Stimulated activated CD4-positive, alpha-beta T cell treated with anti-CD3 and anti-CD28 coated beads, Interleukin-15, amount 100 ng/mL, for 1 hour (primary cell): ENCODE results near the gene SEZ6L.

Experiments
- DNase-seq, 2 donors: peaks; one replicate each; pipeline ENCODE4 v3.0.0-alpha.2; 2020; ENCODE audit warnings: low read depth in 1 of 2, low spot score in 1 of 2

SEZ6L gene

GRCh38 chr22:26174280-26174679 is 5.0 kb downstream of the SEZ6L start:
- DNase-seq: no peak

DNA sequence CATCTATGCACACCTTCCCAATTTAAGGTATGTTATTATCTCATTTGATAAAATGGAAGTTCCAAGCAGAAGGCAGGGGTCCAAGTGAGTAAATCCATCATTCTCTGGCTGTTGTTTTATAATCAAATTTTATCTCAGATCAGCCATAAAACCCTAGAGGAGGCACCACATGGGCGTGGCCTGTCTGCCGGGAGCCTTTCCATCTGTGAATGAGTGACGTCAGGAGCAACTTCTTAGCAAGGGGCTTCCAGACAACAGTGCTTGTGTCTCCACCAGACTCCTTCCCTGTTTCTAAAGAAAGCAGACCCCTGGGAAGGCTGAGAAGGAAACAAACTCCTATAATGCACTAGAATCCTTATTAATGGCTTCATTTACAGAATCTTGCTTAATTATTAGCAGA is 13.5 kb downstream of the SEZ6L start:
- no peak for DNase-seq

DNA sequence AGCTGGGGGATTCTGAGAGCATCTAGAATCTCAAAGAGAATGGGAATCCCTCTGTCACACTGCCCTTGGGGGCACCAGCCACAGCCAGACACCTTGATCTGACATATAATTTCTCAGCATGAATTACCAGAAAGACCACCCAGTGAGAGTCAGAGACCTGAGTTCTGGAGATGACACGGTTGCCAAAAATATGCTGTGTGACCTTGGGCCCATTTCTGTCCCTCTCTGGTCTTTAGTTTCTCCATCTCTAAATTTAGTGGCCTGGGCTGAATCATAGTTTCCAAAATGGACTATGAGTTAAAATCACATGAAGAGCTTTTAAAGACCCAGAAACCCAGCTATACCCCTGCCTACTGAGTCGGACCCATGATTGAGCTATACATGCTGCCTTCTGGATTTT is 15.9 kb downstream of the SEZ6L start:
- DNase-seq: no peak

- no peak for DNase-seq
Observed at GRCh38 chr22:26188341-26188740, 19.1 kb downstream of the SEZ6L start.

- no peak for DNase-seq
Observed at GRCh38 chr22:26194313-26194712, 25.1 kb downstream of the SEZ6L start.

DNA sequence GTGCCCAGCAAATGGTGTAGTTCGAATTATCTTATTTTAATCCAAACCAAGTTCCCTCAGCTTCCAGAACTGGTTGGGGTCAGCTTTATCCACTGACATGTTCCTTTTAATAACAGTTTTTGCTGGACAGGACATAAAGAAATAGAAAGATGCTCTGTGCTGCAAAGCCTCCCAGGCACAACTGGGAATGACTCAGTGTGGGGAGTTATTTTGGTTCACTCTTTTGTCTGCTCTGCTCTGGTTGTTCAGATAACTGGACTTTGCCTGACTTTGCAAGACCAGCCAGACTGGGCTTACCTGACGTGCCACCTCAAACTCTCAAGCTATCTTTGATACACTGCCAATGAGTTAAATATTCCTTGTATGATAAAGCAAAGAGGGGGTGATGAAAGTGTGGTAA is 25.6 kb downstream of the SEZ6L start:
- no peak for DNase-seq

- DNase-seq: no peak
Observed at GRCh38 chr22:26196657-26197056, 27.4 kb downstream of the SEZ6L start.

GRCh38 chr22:26197425-26197824 is 28.2 kb downstream of the SEZ6L start:
- DNase-seq: no peak

DNA sequence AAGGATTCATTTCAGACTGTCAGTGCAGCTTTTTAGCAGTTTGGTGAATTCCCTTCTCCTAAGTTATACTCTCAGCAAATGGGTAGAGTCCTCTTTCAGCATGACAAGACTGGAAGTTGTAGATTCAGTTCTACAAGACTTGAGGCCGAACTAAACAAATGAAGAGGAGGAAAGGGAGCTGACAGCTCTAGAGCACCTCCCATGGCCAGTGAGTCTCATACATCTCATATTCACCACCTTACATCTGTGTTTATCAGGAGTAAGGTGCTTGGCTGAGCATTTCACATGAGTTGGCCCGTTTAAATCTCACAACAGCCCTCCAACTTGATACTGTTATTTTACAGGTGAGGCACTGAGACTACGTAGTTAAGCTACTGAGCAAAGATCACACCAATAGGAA is 30.4 kb downstream of the SEZ6L start:
- no peak for DNase-seq

- no peak for DNase-seq
Observed at GRCh38 chr22:26202280-26202924, 33.1 kb downstream of the SEZ6L start.

GRCh38 chr22:26205494-26205893 is 36.2 kb downstream of the SEZ6L start:
- no peak for DNase-seq

DNA sequence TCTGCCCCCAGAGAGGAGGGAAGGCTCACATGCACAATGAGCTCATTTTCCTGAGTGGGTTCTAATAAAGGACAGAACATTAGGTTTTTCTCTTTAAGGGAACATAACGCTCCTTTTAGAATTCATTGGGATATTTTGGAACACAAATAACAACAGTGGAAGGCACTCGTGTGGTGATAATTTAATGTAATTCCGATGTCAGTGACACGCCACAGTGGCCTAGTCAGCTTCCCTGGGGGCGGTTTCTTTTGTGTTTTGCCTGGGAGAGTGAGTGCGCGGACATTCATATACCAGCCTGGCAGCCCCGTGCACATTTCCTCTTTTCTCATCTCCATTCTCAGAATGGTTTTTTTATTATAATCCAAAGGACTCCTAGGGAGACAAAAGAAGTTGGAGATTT is 41.1 kb downstream of the SEZ6L start:
- DNase-seq: no peak

DNA sequence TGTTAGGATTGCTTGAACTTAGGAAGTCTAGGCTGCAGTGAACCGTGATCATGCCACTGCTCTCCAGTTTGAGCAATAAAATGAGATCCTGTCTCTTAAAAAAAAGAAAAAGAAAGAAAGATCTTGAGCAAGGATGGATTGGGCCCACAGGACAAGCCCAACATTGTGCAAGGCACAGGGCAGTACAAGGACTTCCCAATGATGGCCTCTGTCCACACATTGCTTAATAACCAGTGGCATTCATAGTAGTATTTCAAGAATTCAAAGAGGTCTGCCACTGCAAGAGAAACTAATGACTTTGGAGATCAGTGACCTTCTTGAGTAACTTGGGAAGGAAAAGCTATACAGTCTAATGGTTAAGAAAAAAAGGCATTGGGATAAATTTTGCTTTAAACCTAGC is 44.6 kb downstream of the SEZ6L start:
- DNase-seq: no peak

- no peak for DNase-seq
Observed at GRCh38 chr22:26214466-26214865, 45.2 kb downstream of the SEZ6L start.

DNA sequence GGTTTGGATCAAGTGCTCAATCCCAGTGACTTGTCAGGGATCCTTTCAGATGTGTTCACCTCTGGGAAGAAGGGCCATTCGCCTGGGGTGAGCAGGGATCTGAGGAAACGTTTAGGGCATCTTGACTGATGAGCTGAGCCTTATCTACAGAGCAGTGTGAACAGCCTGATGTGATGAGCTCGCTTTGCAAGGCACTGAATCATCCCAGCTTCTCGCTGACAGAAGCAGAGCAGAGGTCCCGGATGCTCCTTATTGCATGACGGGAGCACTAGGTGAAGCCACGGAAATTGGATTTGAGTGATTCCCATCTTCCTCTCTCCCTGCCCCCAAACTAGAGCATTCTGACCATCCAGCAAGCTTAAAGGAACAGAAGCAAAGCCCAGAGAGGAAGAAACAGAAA is 46.5 kb downstream of the SEZ6L start:
- DNase-seq: no peak

- no peak for DNase-seq
Observed at GRCh38 chr22:26225207-26225606, 55.9 kb downstream of the SEZ6L start.

- no peak for DNase-seq
Observed at GRCh38 chr22:26226538-26227297, 57.5 kb downstream of the SEZ6L start.

- no peak for DNase-seq
Observed at GRCh38 chr22:26229910-26230309, 60.6 kb downstream of the SEZ6L start.

GRCh38 chr22:26234296-26234695 is 65.0 kb downstream of the SEZ6L start:
- no peak for DNase-seq

DNA sequence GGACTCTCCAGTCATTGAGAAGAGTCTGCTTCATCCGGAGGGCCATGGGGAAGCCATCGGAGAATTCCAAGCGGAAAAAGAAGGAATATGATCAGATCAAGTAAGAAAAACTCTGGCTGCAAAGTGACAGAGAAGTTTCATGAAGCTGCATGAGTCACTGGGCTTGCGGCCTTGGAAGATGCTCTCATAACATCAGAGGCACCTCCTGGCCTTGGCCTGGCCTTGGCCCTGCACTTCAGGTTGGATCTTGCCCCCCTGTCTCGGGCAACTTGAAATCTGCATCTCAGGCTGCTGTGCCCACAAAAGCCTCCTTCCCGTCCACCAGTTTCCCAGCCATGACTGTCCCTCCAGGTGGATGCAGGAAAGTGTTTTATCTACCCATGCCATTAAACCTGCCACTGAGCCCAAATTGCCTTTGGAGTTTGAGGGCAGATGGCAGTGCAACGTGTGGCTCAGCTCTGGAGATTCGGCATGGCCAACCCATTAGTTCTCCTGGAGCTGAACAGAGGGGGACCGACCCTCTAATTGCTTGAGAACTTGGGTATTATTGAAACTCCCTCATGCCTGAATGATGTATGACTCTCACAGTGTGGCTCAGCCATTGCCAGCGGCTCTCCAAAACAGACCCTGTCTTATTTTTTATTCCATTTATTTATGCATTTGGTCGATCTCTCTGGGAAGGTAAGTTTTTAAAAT is 66.7 kb downstream of the SEZ6L start:
- no peak for DNase-seq

DNA sequence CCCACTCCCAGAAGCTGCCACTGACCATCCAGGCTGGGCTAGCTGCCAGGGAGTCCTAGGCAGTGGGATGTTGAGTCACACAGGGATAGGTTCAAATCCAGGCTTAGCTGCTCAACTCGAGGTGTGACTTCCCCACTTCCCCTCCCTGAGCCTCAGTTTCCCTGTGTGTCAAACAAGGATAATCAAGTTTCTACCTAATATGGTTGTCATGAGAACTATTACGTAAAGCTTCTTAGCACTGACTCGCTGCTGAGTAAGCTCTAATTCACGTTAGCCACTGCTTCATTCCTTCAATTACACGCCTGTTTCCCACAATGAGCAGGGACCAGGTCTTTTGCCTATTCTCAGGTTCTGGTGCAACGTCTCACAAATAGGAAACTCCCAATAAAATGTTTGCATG is 67.7 kb downstream of the SEZ6L start:
- DNase-seq: no peak

DNA sequence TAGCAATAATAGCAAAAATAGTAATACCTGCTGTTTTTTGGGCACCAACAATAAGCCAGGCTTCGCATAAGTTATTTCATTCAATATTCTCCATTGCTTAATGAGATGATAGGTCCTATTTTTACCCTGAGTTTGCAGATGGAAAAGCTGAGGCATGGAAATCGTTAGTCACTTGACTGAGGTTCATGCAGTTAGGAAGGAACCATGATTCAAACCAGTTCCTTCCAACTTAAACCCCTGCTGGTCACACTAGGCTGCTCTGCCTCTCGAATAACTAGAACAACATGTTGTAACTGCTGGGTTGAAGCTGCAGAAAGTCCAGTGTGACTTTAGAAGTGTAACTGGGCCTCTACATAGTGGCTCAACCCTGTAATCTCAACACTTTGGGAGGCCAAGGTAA is 69.3 kb downstream of the SEZ6L start:
- no peak for DNase-seq
